NCI-H1930 (cell line): Measurements from ENCODE around the gene PCDHA3.
"Not testable (repeated sequence)": the region's sequence is repeated elsewhere in the genome, so short reads cannot be mapped to it uniquely, and the experiment has no call there.

Source experiments
- DNase-seq, 2 experiments: peaks; one replicate each; lab custom pipeline; 2025; lab: John Stamatoyannopoulos, UW

PCDHA3 gene

DNA sequence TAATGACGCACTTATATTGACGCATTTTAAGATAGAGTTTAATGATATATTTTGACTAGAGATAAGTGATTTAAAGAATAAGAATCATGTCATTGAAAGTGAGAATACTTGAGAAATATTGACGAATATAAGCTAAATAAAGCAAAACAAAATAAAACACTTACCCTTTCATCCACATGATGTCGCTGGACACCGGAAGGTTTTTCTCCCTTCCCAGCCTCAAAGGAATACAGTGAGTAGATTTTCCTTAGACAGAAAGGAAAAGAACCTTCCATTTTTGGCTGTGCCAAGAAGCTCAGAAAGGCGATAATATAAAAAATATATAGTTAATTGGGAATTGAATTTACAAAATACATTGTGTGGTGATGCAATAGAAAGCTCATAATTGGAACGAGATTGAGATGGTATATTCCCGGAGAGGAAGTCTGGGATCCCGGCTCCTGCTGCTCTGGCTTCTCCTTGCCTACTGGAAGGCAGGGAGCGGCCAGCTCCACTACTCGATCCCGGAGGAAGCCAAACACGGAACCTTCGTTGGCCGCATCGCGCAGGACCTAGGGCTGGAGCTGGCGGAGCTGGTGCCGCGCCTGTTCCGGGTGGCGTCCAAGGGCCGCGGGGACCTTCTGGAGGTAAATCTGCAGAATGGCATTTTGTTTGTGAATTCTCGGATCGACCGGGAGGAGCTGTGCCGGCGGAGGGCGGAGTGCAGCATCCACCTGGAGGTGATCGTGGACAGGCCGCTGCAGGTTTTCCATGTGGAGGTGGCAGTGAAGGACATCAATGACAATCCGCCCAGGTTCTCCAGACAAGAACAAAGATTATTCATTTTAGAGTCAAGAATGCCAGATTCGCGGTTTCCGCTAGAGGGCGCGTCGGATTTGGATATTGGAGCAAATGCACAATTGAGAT is 20.8 kb downstream of the PCDHA3 start, which contains the start of gene PCDHA5:
Gene PCDHA5 (plus strand): TSS at position 239 of the 906 bp plus-strand sequence.
- DNase-seq: no peak

DNA sequence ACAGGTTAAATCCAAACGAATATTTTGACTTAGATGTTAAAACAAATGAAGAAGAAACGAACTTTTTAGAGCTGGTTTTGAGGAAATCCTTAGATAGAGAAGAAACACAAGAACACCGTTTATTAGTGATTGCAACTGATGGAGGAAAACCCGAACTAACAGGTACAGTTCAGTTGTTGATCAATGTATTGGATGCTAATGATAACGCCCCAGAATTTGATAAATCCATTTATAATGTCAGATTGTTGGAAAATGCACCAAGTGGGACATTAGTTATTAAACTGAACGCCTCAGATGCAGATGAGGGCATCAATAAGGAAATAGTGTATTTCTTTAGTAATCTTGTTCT is 21.4 kb downstream of the PCDHA3 start:
- DNase-seq: no peak

DNA sequence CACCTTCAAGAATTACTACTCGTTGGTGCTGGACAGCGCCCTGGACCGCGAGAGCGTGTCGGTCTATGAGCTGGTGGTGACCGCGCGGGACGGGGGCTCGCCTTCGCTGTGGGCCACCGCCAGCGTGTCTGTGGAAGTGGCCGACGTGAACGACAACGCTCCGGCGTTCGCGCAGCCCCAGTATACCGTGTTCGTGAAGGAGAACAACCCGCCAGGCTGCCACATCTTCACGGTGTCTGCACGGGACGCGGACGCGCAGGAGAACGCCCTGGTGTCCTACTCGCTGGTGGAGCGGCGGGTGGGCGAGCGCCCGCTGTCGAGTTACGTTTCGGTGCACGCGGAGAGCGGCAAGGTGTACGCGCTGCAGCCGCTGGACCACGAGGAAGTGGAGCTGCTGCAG is 22.1 kb downstream of the PCDHA3 start:
- not testable (repeated sequence) for DNase-seq

DNA sequence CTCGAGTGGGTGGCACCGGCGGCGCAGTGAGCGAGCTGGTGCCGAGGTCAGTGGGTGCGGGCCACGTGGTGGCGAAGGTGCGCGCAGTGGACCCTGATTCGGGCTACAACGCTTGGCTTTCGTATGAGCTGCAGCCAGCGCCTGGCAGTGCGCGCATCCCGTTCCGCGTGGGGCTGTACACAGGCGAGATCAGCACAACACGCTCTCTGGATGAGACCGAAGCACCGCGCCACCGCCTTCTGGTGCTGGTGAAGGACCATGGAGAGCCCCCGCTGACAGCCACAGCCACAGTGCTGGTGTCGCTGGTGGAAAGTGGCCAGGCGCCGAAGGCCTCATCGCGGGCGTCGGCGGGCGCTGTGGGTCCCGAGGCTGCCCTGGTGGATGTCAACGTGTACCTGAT is 22.6 kb downstream of the PCDHA3 start:
- no peak for DNase-seq

DNA sequence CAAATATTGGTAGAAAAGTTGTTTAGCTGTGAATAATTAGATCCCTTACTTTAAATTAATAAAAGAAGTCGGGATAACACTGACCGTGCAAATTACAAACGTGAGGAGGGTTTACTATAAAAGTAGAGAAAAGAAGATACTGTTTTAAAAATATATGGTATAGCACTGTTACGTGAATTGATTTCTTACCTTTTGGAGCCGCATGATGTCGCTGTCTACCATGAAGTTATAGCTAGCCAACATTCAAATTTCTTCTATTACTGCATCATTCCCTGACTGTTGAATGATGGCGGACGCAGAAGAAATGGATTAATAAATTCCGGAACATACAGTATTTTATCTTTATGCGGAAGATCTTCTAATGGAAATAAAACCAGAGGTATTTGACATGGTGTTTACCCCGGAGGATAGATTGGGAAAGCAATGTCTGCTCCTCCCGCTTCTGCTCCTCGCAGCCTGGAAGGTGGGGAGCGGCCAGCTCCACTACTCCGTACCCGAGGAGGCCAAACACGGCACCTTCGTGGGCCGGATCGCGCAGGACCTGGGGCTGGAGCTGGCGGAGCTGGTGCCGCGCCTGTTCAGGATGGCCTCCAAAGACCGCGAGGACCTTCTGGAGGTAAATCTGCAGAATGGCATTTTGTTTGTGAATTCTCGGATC is 27.0 kb downstream of the PCDHA3 start, which contains the start of gene PCDHA6:
Gene PCDHA6 (plus strand): TSS at position 257 of the 658 bp plus-strand sequence. CDS start 132 bp downstream, at position 389.
- DNase-seq: no peak

DNA sequence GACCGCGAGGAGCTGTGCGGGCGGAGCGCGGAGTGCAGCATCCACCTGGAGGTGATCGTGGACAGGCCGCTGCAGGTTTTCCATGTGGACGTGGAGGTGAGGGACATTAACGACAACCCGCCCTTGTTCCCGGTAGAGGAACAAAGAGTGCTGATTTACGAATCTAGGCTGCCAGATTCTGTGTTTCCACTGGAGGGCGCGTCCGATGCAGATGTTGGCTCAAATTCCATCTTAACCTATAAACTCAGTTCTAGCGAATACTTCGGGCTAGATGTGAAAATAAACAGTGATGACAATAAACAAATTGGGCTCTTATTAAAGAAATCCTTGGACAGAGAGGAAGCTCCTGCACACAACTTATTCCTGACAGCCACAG is 27.5 kb downstream of the PCDHA3 start:
- no peak for DNase-seq

DNA sequence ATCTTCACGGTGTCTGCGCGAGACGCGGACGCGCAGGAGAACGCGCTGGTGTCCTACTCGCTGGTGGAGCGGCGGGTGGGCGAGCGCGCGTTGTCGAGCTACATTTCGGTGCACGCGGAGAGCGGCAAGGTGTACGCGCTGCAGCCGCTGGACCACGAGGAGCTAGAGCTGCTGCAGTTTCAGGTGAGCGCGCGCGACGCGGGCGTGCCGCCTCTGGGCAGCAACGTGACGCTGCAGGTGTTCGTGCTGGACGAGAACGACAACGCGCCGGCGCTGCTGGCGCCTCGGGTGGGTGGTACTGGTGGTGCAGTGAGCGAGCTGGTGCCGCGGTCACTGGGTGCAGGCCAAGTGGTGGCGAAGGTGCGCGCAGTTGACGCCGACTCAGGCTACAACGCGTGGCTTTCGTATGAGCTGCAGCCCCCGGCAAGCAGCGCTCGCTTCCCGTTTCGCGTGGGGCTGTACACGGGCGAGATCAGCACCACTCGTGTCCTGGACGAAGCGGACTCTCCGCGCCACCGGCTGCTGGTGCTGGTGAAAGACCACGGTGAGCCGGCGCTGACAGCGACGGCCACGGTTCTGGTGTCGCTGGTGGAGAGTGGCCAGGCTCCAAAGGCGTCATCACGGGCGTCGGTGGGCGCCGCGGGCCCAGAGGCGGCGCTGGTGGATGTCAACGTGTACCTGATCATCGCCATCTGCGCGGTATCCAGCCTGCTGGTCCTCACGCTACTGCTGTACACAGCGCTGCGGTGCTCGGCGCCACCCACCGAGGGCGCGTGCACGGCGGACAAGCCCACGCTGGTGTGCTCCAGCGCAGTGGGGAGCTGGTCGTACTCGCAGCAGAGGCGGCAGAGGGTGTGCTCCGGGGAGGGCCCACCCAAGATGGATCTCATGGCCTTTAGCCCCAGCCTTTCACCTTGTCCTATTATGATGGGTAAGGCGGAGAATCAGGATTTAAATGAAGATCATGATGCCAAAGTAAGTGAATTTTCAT is 28.9 kb downstream of the PCDHA3 start:
- DNase-seq: not testable (repeated sequence)

DNA sequence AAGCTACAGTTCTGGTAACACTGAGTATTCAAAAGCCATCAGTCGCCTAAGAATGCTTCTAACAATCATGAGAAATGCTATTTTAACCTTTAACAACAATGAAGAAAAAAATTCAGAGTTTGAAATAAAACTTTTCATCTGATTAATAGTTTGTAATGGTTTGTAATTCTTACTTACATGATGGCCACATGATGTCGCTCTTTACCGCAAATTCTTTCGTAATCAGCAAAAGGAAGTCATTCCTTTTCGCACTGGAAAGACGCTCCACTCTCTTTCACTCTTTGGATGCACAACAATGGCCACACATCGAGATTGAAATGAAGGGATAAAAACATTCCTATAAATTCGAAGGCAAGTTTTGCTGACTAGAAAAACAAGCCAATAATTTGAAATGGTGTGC is 33.1 kb downstream of the PCDHA3 start, which contains the start of gene PCDHA7:
Gene PCDHA7 (plus strand): TSS at position 277 of the 400 bp plus-strand sequence. CDS start 115 bp downstream, at position 392.
- no peak for DNase-seq

DNA sequence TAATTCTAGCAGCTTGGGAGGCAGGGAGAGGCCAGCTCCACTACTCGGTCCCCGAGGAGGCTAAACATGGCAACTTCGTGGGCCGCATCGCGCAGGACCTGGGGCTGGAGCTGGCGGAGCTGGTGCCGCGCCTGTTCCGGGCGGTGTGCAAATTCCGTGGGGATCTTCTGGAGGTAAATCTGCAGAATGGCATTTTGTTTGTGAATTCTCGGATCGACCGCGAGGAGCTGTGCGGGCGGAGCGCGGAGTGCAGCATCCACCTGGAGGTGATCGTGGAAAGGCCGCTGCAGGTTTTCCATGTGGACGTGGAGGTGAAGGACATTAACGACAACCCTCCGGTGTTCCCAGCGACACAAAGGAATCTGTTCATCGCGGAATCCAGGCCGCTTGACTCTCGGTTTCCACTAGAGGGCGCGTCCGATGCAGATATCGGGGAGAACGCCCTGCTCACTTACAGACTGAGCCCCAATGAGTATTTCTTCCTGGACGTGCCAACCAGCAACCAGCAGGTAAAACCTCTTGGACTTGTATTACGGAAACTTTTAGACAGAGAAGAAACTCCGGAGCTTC is 33.7 kb downstream of the PCDHA3 start:
- DNase-seq: not testable (repeated sequence)

DNA sequence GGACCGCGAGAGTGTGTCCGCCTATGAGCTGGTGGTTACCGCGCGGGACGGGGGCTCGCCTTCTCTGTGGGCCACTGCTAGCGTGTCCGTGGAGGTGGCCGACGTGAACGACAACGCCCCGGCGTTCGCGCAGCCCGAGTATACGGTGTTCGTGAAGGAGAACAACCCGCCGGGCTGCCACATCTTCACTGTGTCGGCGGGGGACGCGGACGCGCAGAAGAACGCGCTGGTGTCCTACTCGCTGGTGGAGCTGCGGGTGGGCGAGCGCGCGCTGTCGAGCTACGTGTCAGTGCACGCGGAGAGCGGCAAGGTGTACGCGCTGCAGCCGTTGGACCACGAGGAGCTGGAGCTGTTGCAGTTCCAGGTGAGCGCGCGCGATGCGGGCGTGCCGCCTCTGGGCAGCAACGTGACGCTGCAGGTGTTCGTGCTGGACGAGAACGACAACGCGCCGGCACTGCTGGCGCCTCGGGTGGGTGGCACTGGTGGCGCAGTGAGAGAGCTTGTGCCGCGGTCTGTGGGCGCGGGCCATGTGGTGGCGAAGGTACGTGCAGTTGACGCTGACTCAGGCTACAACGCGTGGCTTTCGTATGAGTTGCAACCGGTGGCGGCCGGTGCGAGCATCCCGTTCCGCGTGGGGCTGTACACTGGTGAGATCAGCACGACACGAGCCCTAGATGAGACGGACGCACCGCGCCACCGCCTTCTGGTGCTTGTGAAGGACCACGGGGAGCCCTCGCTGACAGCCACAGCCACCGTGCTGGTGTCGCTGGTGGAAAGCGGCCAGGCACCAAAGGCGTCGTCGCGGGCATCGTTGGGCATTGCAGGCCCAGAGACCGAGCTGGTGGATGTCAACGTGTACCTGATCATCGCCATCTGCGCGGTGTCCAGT is 35.0 kb downstream of the PCDHA3 start:
- no peak for DNase-seq

DNA sequence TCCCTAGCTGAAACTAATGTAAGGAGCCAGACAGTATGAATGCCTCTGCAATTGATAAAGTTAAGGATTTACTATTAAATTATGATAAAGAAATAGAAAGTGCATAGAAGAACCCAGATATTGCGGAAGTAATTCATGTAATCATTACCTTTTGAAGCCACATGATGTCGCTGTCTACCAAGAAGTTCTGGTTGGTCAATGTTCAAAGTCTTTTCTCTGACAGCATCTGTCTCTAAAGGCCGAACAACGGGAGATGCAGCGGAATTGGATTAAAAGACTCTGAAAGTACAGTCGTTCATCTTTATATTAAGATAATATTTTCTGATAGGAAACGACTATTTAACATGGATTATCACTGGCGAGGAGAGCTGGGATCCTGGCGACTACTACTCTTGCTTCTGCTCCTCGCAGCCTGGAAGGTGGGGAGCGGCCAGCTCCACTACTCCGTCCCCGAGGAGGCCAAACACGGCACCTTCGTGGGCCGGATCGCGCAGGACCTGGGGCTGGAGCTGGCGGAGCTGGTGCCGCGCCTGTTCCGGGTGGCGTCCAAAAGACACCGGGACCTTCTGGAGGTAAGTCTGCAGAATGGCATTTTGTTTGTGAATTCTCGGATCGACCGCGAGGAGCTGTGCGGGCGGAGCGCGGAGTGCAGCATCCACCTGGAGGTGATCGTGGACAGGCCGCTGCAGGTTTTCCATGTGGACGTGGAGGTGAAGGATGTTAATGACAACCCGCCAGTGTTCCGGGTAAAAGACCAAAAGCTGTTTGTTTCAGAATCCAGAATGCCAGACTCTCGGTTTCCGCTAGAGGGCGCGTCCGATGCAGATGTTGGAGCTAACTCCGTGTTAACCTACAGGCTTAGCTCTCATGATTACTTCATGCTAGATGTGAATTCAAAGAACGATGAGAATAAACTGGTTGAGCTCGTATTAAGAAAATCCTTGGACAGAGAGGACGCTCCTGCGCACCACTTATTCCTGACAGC is 40.4 kb downstream of the PCDHA3 start, which contains the start of gene PCDHA8:
Gene PCDHA8 (plus strand): TSS at position 210 of the 985 bp plus-strand sequence. CDS start 135 bp downstream, at position 345.
- no peak for DNase-seq

DNA sequence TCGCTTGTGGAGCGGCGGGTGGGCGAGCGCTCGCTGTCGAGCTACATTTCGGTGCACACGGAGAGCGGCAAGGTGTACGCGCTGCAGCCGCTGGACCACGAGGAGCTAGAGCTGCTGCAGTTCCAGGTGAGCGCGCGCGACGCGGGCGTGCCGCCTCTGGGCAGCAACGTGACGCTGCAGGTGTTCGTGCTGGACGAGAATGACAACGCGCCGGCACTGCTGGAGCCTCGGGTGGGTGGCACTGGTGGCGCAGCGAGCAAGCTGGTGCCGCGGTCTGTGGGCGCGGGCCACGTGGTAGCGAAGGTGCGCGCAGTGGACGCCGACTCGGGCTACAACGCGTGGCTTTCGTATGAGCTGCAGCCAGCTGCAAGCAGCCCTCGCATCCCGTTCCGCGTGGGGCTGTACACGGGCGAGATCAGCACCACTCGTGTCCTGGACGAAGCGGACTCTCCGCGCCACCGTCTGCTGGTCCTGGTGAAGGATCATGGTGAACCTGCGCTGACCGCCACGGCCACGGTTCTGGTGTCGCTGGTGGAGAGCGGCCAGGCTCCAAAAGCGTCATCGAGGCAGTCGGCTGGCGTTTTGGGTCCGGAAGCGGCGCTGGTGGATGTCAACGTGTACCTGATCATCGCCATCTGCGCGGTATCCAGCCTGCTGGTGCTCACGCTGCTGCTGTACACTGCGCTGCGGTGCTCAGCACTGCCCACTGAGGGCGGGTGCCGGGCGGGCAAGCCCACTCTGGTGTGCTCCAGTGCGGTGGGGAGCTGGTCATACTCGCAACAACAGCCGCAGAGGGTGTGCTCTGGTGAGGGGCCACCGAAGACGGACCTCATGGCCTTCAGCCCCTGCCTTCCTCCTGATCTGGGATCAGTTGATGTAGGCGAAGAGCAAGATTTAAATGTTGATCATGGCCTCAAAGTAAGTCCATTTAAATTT is 42.2 kb downstream of the PCDHA3 start:
- DNase-seq: no peak

DNA sequence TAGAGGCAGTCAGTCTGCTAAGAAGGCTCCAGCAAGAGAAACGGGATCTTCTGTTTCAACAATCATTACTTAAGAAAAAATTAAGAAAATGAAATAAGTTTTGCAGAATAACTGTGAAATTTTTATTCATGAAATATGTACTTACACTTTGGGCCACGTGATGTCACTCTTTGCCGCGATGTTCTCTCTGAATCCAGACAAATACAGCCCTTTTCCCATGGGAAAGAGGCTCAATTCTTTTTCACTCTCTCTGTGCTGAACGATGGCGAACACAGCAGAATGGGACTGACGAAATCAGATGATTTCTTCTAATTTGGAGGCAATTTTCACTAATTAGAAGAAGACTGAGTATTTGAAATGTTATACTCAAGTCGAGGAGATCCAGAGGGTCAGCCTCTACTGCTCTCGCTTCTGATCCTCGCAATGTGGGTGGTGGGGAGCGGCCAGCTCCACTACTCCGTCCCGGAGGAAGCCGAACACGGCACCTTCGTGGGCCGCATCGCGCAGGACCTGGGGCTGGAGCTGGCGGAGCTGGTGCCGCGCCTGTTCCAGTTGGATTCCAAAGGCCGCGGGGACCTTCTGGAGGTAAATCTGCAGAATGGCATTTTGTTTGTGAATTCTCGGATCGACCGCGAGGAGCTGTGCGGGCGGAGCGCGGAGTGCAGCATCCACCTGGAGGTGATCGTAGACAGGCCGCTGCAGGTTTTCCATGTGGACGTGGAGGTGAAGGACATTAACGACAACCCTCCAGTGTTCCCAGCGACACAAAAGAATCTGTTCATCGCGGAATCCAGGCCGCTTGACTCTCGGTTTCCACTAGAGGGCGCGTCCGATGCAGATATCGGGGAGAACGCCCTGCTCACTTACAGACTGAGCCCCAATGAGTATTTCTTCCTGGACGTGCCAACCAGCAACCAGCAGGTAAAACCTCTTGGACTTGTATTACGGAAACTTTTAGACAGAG is 47.6 kb downstream of the PCDHA3 start, which contains the start of gene PCDHA9:
Gene PCDHA9 (plus strand): TSS at position 244 of the 964 bp plus-strand sequence. CDS start 114 bp downstream, at position 358.
- DNase-seq: not testable (repeated sequence)

DNA sequence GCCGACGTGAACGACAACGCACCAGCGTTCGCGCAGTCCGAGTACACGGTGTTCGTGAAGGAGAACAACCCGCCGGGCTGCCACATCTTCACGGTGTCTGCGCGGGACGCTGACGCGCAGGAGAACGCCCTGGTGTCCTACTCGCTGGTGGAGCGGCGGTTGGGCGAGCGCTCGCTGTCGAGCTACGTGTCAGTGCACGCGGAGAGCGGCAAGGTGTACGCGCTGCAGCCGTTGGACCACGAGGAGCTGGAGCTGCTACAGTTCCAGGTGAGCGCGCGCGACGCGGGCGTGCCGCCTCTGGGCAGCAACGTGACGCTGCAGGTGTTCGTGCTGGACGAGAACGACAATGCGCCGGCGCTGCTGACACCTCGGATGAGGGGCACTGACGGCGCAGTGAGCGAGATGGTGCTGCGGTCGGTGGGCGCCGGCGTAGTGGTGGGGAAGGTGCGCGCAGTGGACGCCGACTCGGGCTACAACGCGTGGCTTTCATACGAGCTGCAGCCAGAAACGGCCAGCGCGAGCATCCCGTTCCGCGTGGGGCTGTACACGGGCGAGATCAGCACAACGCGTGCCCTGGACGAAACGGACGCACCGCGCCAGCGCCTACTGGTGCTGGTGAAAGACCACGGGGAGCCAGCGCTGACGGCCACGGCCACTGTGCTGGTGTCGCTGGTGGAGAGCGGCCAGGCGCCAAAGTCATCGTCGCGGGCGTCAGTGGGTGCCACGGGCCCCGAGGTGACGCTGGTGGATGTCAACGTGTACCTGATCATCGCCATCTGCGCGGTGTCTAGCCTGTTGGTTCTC is 49.2 kb downstream of the PCDHA3 start:
- not testable (repeated sequence) for DNase-seq
